Measurements from ENCODE around the gene AKAP12.

DNA sequence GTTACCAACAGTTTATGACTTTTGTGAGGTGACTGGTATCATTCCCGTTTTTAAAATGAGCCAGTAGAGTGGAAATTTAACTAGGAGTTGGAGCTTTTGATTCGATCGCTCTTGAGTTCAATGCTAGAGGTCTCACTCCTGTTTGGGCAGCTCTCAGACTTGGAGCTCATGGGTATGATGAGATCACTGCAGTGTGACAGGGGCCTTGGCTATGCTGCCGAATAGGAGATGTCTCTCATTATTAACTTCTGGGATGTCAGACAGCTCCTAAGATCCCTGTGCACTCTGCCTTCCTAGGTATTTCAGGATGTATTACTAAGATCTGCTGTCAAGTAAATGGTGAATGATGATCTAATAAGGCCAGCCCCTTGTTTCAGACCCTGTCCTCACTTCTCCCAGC lies 20.4 kb downstream of the AKAP12 start:
- TF ChIP-seq, protein P1, sequence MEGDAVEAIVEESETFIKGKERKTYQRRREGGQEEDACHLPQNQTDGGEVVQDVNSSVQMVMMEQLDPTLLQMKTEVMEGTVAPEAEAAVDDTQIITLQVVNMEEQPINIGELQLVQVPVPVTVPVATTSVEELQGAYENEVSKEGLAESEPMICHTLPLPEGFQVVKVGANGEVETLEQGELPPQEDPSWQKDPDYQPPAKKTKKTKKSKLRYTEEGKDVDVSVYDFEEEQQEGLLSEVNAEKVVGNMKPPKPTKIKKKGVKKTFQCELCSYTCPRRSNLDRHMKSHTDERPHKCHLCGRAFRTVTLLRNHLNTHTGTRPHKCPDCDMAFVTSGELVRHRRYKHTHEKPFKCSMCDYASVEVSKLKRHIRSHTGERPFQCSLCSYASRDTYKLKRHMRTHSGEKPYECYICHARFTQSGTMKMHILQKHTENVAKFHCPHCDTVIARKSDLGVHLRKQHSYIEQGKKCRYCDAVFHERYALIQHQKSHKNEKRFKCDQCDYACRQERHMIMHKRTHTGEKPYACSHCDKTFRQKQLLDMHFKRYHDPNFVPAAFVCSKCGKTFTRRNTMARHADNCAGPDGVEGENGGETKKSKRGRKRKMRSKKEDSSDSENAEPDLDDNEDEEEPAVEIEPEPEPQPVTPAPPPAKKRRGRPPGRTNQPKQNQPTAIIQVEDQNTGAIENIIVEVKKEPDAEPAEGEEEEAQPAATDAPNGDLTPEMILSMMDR (IDR thresholded peaks at IDR 0.05; ENCODE audit: low read depth, low read length, poor library complexity, severe bottlenecking) = no peak
- TF ChIP-seq EZH2phosphoT487 (IDR thresholded peaks at IDR 0.05; ENCODE audit: borderline replicate concordance, low read length) = no peak

Measured in DOHH2 (cell line).